GM21528 (cell line): ENCODE results near the gene ALDH6A1.

ENCODE experiments used
- ATAC-seq: cut with Tn5 transposase; IDR thresholded peaks from one replicate; pipeline ENCODE4 v1.9.1; 2021; ENCODE audit warnings: mild to moderate bottlenecking, moderate library complexity; ENCODE audit not compliant: unreplicated experiment, low FRiP score

The ALDH6A1 gene

DNA sequence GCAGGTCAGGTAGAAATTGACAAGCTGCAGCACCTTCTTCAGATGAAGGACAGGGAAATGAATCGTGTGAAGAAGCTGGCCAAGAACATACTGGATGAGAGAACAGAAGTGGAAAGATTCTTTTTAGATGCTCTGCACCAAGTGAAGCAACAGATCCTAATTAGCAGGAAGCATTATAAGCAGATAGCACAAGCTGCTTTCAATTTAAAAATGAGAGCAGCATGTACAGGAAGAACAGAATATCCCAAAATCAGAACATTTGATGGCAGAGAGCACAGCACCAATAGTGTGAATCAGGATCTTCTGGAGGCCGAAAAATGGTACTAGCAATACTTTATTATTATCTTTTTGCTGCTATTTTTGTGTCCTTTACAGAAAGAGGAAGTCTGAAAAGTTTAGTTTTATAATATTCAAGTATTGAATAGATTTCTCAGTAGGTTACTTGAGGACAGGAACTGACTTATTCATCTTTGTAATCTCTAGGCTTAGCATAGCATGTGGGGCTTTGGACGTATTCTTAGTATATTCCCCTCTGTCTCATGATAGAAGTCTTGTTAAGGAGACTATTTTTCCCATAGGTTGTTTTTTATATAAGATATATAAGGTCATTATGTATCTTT, 34.3 kb downstream of the ALDH6A1 start:
- no peak for ATAC-seq

DNA sequence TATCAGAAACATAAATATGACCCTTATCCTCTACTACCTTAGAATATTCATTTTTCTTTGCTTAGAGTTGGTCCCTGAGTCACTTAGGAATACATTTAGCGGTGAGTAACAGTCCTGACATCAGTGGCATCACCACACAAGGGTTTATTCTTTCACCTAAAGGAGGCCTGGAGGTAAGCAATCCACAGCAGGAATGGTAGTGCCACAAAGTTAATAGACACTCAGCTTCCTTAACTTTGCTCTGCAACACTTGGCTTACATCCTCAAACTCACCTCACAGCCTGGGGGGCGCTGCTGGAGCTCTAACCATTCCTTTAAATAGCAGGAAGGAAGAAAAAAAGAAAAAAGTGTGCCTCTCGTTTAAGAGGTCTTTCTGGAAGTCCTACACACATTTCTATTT, 36.0 kb downstream of the ALDH6A1 start:
- no peak for ATAC-seq

DNA sequence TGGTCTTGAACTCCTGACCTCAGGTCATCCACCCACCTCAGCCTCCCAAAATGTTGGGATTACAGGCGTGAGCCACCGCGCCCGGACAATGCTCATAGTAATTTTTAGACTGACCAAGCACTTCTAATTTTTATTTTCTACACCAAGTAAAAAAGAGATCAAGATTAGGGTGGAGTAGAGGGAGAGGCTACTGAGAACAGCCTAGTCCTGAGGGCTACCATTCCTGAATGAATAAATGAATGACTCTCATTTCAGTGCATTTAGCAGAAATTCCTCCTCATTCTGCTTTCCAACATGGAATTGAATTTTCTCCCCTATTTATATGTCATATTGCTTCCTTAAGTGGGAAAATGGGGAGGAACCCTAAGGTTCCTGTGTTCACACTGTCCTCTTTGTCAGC, 38.7 kb downstream of the ALDH6A1 start:
- no peak for ATAC-seq

DNA sequence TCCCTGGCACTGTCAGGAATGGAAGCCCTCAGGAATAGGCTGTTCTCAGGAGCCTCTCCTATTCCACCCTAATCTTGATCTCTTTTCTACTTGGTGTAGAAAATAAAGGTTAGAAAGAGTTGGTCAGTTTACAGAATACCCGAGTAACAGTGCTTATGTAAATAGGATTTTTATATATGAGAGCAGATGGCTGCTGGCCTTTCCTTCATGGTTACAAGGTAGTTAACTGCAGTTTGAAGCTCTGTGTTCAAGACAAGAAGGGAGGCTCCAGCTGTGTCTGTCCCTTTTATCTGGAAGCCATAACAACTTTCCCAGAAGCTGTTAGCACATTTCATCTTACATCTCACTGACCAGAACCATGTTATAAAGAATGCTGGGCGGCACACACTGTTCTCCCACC, 42.0 kb downstream of the ALDH6A1 start:
- ATAC-seq, result no peak

DNA sequence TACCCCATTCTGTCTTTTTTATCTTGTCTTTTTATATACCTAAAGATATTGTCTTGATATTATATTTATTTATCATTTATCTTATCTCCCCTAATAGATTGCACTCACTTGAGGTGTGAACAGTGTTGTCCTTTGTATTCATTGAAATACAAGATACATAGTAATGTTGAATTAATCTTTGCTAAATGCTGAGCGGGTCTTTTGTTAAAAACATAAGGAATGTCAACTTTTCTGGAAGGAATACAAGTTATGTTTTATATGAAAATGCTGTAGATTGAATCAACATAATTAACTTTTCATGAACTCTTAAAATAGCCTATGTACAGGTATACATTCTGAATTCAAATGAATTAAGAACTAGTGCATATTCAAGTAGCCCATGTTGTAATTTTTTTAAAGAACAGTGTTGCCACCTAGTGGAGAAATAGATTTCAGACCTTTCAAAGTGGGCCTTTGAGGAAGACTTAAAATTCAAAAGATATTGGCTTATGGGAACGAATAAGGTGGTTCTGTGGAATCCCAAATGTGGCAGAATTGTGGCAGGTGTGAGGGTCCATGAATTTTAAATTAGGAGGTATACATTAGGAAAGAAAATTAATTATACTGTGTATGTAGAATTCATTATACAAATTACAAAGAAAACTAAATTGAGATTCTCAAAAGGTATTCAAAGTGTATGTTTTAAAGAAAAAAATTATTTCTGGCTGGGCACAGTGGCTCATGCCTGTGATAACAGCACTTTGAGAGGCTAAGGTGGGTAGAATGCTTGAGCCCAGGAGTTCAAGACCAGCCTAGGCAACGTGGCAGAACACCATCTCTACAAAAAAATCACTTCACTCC, 46.0 kb downstream of the ALDH6A1 start:
- no peak for ATAC-seq

DNA sequence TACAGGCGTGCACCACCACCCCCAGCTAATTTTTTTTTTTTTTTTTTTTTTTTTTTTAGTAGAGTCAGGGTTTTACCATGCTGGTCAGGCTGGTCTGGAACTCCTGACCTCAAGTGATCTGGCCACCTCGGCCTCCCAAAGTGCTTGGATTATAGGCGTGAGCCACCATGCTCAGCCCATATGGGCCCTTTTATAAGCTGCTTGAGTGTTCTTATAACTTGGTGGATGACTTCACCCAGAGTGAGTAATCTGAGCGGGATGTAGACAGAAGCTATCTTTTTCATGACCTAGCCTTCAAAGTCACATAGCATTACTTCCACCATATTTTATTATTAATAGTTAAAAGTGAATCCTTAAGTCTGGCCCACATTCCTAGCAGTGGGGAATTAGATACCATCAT, 48.7 kb downstream of the ALDH6A1 start:
- no peak for ATAC-seq

DNA sequence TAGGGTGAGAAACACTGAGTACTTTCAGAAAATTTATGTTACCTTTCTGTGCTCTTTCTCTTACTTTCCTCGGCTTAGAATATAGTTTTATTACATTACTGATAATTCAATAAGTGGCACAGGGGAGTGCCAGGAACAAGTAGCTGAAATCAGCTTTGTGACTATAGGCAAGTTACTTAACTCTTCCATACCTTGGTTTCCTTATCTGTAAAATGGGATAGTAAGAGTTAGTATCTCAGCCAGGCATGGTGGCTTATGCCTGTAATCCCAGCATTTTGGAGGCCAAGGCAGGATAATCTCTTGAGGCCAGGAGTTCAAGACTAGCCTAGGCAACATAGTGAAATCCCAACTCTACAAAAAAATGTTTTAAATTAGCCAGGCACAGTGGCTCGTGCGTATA, 49.7 kb downstream of the ALDH6A1 start:
- no peak for ATAC-seq

DNA sequence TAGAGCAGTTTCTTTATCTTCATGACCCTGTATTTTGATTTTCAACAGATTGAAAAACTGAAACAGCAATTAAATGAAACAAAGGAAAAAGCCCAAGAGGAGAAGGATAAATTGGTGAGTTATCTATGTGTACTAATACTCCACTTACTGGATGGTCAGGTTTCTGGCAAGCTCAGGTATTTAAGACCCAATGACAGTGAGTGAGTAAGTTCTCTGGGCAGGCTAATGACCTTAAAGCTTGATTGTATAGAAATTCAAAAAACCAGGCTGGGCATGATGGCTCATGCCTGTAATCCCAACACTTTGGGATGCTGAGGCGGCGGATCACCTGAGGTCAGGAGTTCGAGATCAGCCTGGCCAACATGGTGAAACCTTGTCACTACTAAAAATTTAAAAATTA, 55.1 kb downstream of the ALDH6A1 start:
- no peak for ATAC-seq

DNA sequence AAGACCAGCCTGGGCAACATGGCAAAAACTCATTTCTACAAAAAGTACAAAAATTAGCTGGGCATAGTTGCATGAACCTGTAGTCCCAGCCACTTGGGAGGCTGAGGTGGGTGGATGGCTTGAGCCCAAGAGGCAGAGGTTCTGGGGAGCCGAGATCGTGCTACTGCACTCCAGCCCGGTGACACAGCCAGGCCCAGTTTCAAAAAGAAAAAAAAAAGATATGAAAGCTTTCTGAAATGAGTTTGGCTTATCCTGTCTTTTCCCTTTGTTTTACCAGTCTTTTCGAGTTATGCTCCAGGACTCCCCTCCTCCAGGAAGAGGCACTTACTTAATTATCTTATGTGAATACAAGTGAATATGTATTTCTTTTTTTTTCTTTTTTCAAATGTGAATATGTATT, 61.9 kb downstream of the ALDH6A1 start:
- no peak for ATAC-seq

DNA sequence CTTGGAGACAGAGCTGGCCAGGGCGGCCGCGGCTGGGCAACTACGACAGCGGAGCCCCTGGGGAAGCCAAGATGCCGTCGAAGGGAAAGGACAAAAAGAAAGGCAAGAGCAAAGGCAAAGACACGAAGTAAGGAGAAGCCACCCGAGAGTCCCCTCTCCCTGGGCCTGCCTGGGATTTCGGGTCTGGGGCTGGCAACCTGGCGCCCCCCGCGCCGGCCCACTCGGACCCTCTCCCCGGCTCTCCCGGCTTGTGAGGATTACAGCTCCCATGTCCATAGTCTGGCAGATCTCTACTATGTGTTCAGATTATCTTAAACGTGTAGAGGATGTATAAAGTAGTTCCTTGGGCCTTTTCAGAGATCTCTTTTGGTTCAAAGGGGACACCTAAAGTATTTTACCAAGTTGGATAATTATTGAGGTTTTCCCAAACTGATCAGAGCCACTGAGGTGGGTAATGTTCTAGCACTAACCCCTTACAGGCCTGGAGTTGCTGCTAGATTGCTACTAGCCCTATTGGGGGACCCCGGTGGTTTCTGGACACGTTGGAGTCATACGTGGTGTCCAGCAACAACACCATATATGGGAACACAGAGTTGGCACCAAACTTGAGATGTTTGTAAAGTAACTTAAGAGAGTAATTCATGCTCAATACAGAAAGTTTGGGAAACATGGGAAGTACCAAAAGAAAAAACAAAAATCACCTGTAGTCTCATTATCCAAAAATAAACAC, 64.7 kb downstream of the ALDH6A1 start:
- no peak for ATAC-seq

DNA sequence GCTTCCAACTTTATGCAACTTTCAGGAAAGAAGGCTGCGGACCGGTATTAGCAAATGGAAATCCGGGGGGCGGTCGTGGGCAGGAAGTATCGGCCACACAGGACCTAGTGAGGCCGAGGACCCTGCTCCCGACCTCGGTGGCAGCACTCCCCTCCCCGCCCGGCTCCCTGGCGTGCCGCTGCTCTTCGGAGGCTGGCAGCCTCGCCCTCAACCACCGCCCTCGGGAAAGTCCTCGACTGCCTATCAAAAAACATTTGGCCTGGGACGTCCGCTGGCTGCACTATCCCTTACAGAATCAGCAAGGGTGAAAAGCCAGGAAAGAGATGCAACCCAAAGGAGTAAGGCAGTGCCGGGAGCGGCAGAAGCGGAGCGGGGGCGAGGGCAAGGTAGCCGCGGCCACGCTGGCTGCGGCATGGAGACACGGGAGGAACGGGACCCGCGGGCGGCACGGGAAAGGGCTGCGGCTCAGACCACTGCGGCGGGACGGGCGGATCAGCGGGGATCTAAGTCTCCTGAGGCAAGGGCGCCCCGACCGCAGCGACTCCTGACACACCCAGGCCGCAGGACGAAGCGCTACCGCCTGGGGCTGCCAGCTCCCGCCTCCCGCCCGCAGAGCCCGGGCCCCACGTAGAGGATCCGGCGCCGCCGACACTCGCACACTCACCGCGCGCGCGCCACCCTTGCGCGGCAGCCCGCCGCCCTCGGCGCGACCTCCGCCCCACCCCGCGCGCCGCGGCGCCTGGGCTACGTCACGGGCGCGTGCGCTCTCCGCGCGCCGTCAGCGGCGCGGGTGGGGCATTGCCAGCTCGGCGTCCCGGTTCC, 65.5 kb downstream of the ALDH6A1 start, which contains the start of the genes BBOF1 and ENTPD5:
Gene BBOF1, plus strand, starts transcription at position 764 of the 822 bp plus-strand sequence. CDS start 130 bp downstream, outside the sequence.
Gene ENTPD5, minus strand, starts transcription at position 703 of the 822 bp plus-strand sequence. CDS start 31,186 bp downstream, outside the sequence.
- ATAC-seq, result peak; percentile 75

DNA sequence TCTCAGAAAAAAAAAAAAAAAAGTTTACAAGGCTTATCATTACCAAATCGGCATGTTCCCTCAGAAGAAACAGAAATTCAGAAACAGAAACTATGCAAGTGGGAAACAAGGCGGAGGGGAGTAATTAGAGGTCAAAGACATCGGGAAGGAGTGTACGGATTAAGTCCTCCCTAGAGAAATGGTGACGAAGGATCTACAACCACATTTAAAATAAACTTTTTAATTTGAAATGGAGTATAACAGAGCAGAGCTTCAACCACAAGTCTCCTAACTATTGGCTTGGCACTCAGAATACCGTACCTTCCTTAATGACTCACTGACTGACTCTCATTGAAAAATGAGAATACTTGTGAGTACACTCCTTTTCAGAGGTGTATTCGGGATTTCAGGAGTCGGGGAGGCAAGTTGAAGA, 66.1 kb downstream of the ALDH6A1 start:
- peak; percentile 18 for ATAC-seq

DNA sequence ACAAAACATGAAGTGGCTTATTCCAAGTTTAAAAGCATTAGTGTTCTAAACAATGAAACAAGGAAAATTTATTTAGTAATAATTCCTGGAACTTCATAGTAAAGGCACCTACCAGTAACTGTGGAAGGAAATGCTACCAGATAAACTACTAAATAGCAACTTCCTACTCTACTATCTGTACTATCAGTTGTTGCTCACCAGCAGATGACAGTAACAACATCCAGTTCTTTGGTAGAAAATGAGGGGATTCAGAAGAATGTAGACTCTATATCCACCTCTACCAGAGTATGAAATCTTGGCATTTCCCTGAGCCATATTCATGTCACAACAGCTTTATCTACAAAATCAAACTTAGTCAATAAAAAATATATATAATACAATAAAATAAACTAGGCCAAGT, 68.3 kb downstream of the ALDH6A1 start:
- ATAC-seq, result no peak

DNA sequence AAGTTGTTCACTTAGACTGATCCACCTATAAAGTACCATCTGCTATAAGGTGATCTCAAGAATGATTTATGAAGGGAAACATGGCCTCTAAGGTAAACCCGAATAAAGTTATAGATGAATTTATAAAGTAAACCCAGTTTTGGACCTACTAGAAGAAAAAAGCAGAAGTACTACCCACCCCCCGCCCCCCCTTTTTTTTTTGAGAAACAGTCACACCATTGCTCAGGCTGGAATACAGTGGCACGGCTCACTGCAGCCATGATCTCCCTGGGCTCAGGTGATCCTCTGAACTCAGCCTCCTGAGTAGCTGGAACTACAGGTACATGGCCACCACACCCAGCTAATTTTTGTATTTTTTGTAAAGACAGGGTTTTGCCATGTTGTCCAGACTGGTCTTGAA, 69.1 kb downstream of the ALDH6A1 start:
- no peak for ATAC-seq

DNA sequence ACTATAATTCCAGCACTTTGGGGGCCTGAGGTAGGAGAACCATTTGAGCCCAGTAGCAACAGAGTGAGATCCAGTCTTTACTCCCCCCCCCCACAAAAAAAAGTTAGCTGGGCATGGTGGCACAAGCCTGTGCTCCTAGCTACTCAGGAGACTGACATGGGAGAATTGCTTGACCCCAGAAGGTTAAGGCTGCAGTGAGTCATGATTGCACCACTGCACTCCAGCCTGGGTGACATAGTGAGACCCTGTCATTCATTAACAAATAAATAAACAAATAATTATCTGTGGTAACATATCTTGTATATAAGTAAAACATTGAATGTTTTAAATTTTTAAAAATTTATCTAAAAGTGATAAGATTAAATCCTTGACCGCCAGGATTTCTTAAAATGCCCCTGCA, 70.0 kb downstream of the ALDH6A1 start:
- no peak for ATAC-seq

DNA sequence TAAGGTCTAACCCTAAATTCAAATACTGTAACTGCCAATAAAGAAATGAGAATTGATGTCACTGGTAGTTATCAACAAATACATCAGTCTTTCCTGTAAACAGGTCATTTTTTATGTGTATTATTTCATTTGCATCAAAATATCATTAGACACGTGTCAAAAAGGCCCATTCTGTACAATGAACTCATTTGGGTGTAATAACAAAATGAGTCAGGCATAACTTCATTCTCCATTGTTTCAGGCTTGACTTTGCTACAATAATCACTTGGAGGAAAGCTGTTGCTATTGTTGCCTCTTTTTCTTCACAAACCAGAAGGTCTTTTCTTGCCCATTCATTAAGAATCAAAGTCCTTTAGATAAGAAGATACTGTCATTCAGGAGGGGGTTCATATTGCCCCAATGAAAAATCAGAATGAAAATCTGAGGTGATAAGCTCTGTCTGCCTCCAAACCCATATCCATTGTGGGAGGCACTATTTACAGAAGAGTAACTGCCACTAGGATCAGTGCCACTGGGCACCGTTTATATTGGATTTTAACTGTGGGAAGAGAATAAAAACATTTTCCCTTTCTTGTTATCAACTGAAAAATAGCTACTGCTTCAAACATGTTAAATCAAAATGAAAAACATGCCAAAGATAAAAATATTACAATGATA, 75.3 kb downstream of the ALDH6A1 start:
- ATAC-seq, result no peak
